PC-9 (cell line): ENCODE results near the gene COL13A1.

Source experiments
- EZH2 ChIP-seq: fragments of 200-600 bp; sonication (generic); IDR thresholded peaks from 2 replicates; pipeline ENCODE4 v1.8.0; 2017; ENCODE audit warnings: antibody characterized with exemption, low read depth
- TF ChIP-seq, protein P1 (sequence below): fragments of 200-600 bp; sonication (generic); conservative IDR thresholded peaks from 2 replicates; pipeline ENCODE4 v1.6.1; 2017; ENCODE audit warnings: mixed run types, antibody characterized with exemption, mild to moderate bottlenecking, moderate library complexity

DNA sequence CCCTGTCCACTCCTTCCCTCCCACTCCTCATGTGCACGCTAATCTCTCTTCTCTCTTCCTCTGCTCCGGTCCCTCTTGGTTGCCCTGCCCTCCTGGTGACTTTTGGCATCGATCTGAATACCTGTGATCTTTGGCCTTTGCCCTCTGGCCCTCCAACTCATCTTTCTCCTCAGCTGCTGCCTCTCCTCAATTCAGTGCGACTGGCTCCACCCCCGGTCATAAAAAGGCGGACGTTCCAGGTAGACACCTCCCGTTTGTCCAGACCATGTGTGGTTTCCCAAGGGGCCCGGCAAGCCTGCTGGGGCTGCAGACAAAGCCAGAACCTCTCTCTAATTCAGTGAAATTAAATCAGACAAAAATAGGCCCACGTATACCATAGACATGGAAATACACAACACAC is 96.8 kb downstream of the COL13A1 start:
- TF ChIP-seq, protein P1, sequence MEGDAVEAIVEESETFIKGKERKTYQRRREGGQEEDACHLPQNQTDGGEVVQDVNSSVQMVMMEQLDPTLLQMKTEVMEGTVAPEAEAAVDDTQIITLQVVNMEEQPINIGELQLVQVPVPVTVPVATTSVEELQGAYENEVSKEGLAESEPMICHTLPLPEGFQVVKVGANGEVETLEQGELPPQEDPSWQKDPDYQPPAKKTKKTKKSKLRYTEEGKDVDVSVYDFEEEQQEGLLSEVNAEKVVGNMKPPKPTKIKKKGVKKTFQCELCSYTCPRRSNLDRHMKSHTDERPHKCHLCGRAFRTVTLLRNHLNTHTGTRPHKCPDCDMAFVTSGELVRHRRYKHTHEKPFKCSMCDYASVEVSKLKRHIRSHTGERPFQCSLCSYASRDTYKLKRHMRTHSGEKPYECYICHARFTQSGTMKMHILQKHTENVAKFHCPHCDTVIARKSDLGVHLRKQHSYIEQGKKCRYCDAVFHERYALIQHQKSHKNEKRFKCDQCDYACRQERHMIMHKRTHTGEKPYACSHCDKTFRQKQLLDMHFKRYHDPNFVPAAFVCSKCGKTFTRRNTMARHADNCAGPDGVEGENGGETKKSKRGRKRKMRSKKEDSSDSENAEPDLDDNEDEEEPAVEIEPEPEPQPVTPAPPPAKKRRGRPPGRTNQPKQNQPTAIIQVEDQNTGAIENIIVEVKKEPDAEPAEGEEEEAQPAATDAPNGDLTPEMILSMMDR = no peak
- TF ChIP-seq EZH2 = no peak
